ENCODE measurements around the gene CD36.

Gene CD36

GRCh38 chr7:80637911-80638765 is at the start of gene CD36:
Gene CD36 (plus strand): TSS chr7:80638642. CDS start chr7:80646741, 8,099 bp downstream.
- DNase-seq (ENCODE audit: low read depth in 2 of 2): no peak

DNA sequence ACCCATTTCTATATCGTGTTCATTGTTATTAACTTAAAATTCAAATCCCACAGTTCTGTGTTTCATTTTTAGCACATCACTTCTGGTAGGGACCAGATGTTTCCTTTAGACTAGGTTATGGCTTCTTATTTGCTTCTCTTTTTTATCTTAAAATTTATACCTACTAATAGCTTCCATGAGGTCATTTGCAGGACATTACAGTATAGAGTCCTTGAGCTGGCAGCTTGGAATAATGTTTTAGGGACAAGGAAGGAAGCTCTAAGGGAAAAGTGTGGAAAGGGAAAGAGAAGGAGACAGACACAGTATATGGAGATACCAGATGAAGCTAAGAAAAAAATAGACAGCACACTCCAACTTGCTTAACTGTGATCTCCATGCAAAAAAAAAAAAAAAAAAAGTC is 48.8 kb upstream of the CD36 start:
- no peak for DNase-seq (ENCODE audit: low read depth in 2 of 2)

DNA sequence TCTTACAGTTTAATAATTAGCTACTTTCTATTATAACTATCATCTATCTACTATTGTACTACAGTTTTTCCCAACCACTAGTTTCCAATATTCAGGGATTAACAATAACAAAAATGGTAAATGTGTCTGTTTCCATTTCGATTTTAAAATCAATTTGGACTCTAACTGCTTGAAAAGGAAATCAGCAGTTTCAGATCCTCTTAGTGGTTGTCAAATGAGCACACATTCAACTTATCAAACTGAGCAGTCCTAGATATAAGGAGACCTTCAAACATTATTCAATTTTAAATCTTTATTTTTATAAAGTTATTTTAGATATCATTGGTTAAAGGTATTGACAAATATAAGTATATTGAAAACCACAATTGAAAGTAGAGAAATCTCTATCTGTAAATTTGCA is 46.8 kb upstream of the CD36 start:
- no peak for DNase-seq (ENCODE audit: low read depth in 2 of 2)

DNA sequence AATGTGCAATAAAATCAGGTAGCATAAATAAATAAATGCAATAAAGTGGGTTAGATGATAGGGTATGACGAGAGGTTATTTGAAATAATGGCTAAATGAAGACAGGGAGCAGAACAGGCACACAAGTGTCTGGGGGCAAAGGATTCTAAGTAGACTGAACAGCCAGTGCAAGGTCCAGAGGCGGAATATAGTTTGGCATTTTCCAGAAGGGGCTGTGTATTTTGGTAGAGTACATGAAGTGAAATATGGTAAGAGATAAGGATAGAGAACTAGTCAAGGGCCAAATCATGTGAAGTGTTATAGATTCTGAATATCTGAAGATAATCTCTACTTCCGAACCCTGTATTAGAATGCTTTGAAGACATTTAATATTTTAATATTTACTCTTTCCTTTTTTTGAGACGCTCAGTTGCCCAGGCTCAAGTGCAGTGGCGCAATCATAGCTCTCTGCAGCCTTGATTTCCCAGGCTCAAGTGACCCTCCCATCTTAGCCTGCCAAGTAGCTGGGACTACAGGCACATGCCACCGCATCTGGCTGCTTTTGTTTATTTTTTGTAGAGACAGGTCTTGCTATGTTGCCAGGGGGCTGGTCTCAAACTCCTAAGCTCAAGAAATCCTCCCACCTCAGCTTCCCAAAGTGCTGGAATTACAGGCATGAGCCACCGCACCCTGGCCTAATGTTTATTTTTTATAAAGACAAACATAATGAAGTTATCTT is 44.4 kb upstream of the CD36 start:
- DNase-seq (ENCODE audit: low read depth in 2 of 2): no peak

GRCh38 chr7:80596933-80597517 is 41.4 kb upstream of the CD36 start:
- DNase-seq (ENCODE audit: low read depth in 2 of 2): no peak

GRCh38 chr7:80597875-80598274 is 40.6 kb upstream of the CD36 start:
- DNase-seq (ENCODE audit: low read depth in 2 of 2): no peak

- DNase-seq (ENCODE audit: low read depth in 2 of 2): no peak
These were observed 38.4 kb upstream of the CD36 start for GRCh38 chr7:80600046-80600445.

DNA sequence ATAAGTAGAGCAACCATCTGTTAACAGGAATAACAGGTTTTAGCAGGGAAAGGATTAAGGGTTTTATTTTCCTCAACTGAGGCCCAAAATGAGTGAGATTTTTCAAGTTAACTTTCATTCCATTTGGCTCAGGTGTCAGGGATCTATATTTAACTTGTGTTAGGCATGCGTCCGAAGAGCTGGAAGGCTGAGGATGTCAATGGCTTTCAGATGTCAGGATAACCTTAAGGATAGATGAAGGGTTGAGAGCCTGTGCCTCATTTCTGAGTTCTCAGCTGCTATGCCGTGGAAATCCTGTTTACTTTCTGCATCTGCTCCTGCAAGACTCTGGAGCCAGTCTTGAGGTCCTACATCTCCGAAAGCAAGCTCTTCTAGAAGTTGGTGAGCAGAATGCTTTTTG is 36.4 kb upstream of the CD36 start:
- DNase-seq (ENCODE audit: low read depth in 2 of 2): no peak

- DNase-seq (ENCODE audit: low read depth in 2 of 2): no peak
These were observed 34.5 kb upstream of the CD36 start for GRCh38 chr7:80603940-80604339.

DNA sequence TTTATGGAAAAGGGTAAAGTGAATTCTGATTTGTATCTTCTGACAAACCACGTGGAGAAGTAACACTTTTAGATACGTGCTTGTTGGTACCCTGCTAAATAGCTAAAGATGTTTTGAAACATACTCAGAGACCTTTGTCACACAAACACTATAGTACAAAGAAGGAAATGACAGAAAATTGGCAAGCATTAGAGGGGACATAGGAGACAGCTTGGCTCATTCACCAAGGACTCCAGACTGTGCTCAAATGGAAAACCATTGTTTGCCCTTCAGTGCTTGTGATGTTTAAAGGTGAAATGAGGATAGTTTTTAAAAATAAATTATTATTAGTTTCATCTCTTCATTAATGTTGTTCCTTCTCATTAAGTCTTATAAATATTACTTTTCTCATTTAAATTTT is 34.0 kb upstream of the CD36 start:
- DNase-seq (ENCODE audit: low read depth in 2 of 2): no peak

GRCh38 chr7:80607136-80607535 is 31.3 kb upstream of the CD36 start:
- DNase-seq (ENCODE audit: low read depth in 2 of 2): no peak

DNA sequence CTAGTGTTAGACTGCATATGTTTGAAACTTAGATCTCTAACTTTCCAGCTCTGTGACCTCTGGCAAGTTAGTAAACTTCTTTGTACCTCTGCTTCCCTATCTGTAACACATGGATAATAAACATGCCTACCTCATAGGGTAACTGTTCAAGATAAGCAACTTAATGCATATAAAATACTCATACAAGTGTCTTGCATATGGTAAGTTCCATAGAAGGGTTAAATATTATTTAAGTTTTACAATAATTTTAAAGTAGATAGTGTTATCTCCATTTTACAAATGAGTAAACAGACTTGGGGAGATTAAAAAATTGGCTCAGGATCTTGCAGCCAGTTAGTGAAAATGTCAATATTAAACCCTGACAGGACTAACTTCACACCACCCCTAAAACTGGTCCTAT is 30.1 kb upstream of the CD36 start:
- DNase-seq (ENCODE audit: low read depth in 2 of 2): no peak

DNA sequence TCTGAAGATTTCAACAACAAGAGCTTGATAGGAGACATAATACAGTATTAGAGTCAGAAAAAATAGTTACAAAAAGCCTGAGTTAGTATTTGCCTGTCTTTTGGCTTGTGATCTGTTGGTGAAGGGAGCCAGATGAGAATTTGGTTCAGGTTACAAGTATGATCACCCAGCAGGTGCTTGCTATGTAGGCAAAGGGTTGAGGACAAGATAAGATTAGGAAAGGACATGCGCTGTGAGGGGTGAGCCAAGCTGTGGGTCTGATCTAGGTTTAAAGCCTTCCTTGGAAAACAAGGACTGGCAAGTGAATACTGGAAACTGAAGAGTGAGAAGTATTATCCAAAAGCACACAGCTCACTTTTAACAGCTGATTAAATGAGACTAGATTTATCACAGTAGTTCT is 28.7 kb upstream of the CD36 start:
- no peak for DNase-seq (ENCODE audit: low read depth in 2 of 2)

DNA sequence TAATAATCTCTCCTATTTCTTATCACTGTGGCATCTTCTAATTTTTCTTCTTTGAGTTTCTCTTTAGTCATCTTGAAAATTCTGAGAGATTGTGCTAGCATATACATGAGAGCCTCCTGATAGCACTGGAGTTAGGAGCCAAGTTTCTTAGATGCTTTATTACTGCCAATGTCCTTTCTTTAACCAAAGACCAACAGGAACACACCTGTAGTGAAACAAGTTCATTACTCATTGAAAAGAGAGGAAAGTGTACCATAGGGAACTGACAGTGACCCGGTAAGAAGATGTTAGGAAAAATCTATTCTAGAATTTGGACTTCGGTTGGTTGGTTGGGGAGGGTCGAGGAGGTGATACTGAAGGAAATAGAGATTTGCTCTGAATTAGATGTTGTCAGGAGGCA is 27.1 kb upstream of the CD36 start:
- no peak for DNase-seq (ENCODE audit: low read depth in 2 of 2)

DNA sequence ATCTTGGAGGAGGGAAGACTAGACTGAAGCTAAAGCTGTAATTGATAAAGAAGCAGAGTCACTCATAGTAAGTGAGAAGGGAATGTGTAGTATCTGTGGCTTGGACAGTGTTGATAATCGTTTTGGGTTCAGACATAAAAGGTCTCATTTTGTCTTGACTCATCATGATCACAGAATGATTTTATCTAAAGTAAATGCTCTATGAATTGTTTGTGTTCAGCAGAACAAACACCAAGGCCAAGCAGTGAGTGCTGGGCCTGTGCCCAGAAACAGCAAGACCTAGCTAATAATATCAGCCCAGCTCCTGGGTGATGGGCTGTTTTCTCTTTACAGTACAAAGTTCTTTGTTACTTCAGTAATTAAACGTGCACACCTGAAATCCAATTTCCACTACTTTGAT is 26.7 kb upstream of the CD36 start:
- no peak for DNase-seq (ENCODE audit: low read depth in 2 of 2)

DNA sequence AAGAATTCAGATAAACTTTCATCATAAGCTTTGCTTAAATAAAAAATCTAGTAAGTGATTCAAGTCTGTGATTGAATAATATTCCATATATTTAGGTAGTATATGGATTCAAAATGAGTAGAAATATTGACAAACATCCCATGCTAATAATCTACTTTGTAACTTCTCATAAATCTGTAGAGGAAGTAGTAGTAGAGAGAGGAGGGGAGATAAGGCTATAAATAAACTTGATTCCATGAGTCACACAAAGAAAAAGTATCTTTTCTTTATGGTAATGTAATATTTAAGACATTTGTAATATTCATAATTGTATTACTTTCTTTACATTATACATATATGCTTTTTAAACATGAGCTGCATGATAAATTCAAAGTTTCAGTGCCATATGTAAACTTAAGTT is 25.6 kb upstream of the CD36 start:
- DNase-seq (ENCODE audit: low read depth in 2 of 2): no peak

DNA sequence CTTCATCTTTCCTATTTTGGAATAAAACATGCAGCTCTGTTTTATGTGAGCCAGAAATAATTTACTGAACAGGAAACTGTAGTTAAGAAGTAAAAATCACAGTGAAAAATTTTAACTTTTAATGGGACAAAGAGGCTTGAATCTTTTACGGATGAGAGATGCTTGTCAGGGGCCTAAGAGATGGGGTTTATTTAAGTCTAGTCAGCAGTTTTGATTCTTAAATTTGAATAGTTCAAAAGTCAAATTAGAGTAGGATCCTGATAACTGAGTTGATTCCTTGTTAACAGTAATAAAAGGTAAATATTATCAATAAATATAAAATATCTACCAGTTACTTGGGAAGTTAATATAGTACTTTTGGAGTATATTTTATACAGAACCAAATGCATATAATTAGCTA is 24.9 kb upstream of the CD36 start:
- DNase-seq (ENCODE audit: low read depth in 2 of 2): no peak

DNA sequence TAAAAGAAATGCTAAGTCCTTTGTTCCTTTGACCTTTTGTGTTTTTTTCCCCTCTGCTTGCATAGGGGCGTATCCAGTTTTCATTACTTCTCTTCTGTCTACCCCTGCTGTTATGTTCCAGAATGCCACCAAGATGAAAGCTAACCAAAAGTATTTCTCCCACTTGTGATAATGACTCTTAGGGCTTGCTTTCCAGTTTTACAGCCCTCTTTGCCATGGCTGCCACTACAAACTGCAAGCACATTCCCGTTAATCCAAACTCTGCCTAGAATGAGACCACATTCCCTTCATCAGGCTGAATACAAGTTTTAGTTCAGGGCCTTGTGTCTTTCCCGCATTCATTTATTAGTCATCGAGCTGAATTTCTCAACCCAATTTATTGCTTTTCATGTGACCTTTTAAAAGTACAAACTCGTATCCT is 23.6 kb upstream of the CD36 start:
- no peak for DNase-seq (ENCODE audit: low read depth in 2 of 2)

DNA sequence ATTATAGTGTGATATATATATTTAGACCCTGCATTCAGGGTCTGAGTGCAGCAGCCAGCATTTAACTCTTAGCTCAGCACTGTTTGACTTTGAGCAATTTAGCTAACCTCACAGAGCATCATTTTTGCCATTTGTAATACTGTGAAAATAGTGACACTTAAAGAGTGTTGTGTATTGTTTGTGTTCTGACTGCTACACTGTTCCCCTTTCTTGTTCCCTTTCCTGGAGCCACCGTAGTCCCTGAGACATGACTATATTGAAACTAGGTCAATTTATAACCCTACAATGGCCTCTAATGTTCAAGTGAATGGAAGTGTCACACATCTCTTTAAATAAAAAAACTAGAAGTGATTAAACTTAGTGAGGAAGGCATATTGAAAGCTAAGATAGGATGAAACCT is 20.3 kb upstream of the CD36 start:
- DNase-seq (ENCODE audit: low read depth in 2 of 2): no peak

- no peak for DNase-seq (ENCODE audit: low read depth in 2 of 2)
These were observed 18.7 kb upstream of the CD36 start for GRCh38 chr7:80619741-80620140.

DNA sequence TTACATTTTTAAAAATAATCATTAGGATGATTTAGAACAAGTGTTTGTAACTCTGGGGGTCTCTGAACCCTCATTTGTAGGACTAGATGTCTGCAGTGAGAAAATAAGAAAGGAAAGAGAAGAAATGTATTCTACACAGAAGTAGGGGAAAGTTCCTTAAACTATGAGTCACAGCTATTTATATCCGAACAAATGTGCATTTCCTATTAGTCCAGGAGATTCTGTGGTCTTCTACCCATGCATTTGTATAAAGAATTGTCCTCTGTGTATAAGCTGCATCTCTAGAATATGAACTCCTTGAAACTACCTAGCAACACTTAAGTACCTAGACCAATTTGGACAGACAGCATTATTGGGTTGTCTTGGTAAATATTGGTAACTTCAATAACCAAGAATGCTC is 15.9 kb upstream of the CD36 start:
- no peak for DNase-seq (ENCODE audit: low read depth in 2 of 2)

DNA sequence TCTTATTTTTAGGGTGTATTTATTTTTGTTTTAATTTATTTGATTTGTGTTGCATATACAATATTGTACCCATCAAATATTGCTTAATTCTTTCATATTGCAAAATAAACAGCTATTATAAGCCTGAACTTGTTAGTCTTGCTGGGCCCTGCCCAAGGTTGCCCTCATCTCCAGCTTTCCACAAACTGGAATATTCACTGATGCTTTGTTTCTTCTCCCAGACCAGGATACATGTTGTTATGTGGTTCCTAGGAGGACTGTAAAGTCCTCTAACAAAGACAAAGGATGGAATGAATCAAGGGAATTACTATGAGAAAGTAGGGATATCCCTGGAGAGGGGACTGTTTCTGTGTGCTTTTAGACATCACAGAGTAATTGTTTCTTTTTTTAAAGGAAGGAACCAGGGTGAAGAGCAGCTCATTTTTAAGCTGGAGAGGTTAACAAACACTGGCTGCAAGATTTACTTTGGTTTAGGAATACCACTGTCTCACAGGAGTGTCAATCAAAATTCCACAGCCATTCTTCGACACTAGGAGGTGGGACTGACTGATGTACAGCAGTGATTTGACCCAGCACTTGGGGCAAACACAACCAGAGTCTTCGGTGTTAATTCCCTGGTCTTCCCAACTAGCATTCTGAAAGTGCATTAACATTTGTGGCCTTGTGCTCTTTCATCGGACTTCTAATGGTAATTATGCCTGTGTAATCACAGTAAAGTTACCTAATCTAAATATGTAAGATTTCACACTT is 14.8 kb upstream of the CD36 start:
- DNase-seq (ENCODE audit: low read depth in 2 of 2): no peak

Data from stimulated activated CD4-positive, alpha-beta T cell treated with anti-CD3 and anti-CD28 coated beads, Interleukin-15, amount 100 ng/mL, for 48 hours (primary cell).